SH-SY5Y (cell line): ENCODE data around the gene SYNJ2.

Source experiments
- GATA2 ChIP-seq: IDR thresholded peaks from 2 replicates; pipeline ENCODE4 v1.6.1; 2011; ENCODE audit warnings: mild to moderate bottlenecking, low read depth, low read length
- GATA3 ChIP-seq: IDR thresholded peaks from 2 replicates; pipeline ENCODE4 v1.6.1; 2011; ENCODE audit warnings: low read depth, mild to moderate bottlenecking, low read length, moderate library complexity

DNA sequence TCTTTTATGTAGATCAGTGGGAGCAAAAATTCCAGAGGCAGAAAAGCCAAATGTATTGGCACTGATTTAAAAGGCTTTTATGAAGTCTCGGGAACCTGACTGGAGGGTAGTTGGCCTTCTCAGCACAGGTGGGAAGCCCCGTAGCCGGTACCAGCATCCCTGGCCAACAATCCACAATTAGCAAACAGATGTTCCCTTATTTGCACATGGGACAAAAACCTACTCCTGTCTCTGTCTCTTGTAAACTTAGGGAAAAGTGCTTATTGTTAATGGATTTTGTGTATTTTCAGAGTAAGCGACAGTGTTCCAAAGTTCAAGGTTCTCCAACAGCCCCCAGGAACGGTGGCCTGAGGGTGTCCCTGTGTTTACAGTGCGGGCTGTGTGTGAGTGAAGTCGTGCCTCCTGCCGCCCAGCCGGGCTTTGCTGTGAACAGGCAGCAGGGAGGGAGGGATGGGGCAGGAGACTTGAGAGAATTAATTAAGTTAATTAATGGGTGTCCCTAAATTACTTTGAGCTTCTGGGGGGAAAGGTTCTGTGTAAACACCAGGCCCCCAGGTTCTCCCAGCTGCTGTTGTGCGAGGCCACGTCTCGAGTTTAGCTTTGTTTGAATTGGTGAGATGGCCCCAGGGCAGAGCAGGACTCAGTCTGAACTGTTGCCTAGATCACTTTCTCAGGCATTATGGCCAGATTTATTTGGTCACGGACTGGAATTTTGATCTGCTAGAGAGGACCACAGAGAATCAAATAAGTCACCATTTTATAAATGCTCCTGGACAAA is 3.9 kb downstream of the SYNJ2 start:
- TF ChIP-seq GATA2 = no peak
- no peak for TF ChIP-seq GATA3
